Ectodermal cell (in vitro differentiated cells): ENCODE measurements around the gene FOXA2.

Experiments
- H3K27ac ChIP-seq: 2 replicates; pipeline ENCODE4 v1.7.0; 2013; ENCODE audit warnings: mild to moderate bottlenecking, low read depth, low read length; ENCODE audit not compliant: insufficient read depth, poor library complexity, severe bottlenecking
- H3K27me3 ChIP-seq: 2 replicates; pipeline ENCODE4 v1.7.0; 2013; ENCODE audit warnings: mild to moderate bottlenecking, low read length; ENCODE audit not compliant: insufficient read depth, control insufficient read depth, poor library complexity, severe bottlenecking
- H3K36me3 ChIP-seq: one replicate; pipeline ENCODE4 v1.7.0; 2013; ENCODE audit warnings: low read length; ENCODE audit not compliant: control insufficient read depth, insufficient read depth
- H3K4me1 ChIP-seq: one replicate; pipeline ENCODE4 v1.7.0; 2013; ENCODE audit warnings: low read length; ENCODE audit not compliant: control insufficient read depth, insufficient read depth
- H3K4me3 ChIP-seq: 2 replicates; pipeline ENCODE4 v1.7.0; 2013; ENCODE audit warnings: low read depth, low read length, control low read depth; ENCODE audit not compliant: insufficient read depth
- H3K9me3 ChIP-seq: 2 replicates; pipeline ENCODE4 v1.7.0; 2013; ENCODE audit warnings: mild to moderate bottlenecking, low read length, moderate library complexity; ENCODE audit not compliant: control insufficient read depth
- WGBS, 2 experiments: methylation state at CpG; one replicate each; pipeline ENCODE4 v1.1.7; 2013; ENCODE audit warnings: missing lambda C conversion rate in 2 of 2; 5-methylcytosine and 5-hydroxymethylcytosine counted together

FOXA2 gene

DNA sequence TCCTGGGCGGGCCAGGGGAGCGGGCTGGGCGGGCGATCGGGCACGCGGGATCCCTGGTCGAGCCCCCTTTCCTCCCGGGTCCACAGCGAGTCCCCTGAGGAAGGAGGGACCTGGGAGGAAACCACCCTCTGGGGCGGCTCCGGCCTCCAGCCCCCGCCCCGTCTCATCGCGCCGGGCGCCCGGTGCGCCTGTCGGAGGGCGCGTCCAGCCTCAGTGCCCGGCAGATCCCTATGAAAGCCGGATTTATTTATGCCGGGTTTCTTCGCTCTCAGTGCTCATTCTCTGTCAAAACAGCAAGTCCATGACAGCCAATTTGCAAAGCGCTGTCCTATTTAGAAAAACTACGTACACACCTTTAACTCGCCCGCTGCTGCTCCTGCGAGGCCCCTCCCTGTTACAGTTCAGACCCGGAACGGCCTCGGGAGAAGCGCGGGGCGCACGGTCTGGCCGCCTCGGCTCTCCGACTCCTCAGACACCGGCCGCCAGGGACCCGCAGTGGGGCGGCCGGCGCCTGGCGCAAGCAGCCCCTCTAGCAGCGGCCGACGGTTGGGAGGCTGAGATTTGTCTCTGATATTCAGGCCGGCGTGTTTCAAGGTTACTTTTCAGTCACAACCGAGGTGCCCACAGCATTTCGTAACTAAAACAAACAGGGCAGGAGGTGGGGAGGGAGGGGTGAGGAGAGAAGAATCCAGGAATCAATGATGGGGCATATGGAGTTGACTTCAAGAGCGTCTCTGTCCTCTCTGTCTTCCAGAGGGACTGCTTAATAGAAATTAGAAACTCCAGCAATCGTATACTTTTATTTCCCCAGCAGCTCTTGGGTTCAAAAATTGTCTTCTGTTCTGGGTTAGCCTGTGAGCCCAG lies 782 bp upstream of the FOXA2 start:
- H3K27me3 ChIP-seq, result peaks cover 100% of the 10 kb centered on the region
- no peak overlapping the region for H3K27ac ChIP-seq
- H3K4me1 ChIP-seq, result peaks cover 14% of the 10 kb centered on the region
- H3K36me3 ChIP-seq, result no peaks in the 10 kb centered on the region
- H3K9me3 ChIP-seq, result no peaks in the 10 kb centered on the region
- no peak overlapping the region for H3K4me3 ChIP-seq
- 1 to 3% methylated on average over 58 of the region's 58 CpGs for WGBS, 2 experiments

GRCh38 chr20:22583773-22584521 lies 425 bp downstream of the FOXA2 start:
- H3K36me3 ChIP-seq, result no peaks in the 10 kb centered on the region
- no peak overlapping the region for H3K27ac ChIP-seq
- peaks cover 17% of the 10 kb centered on the region for H3K4me1 ChIP-seq
- H3K4me3 ChIP-seq, result no peak overlapping the region
- WGBS, 2 experiments, result 0 to 1% methylated on average over 35 to 41 of the region's 41 CpGs
- peaks cover 100% of the 10 kb centered on the region for H3K27me3 ChIP-seq
- no peaks in the 10 kb centered on the region for H3K9me3 ChIP-seq

GRCh38 chr20:22582964-22583772 lies 1.2 kb downstream of the FOXA2 start:
- Histone ChIP-seq H3K27me3 (peaks cover 100% of the 10 kb centered on the region), H3K27ac (no peak overlapping the region), H3K36me3 (no peaks in the 10 kb centered on the region), H3K4me1 (peaks cover 25% of the 10 kb centered on the region), H3K9me3 (no peaks in the 10 kb centered on the region), H3K4me3 (peak overlapping the region; percentile 21)
- WGBS, 2 experiments, result 1% methylated on average over 66 of the region's 66 CpGs

DNA sequence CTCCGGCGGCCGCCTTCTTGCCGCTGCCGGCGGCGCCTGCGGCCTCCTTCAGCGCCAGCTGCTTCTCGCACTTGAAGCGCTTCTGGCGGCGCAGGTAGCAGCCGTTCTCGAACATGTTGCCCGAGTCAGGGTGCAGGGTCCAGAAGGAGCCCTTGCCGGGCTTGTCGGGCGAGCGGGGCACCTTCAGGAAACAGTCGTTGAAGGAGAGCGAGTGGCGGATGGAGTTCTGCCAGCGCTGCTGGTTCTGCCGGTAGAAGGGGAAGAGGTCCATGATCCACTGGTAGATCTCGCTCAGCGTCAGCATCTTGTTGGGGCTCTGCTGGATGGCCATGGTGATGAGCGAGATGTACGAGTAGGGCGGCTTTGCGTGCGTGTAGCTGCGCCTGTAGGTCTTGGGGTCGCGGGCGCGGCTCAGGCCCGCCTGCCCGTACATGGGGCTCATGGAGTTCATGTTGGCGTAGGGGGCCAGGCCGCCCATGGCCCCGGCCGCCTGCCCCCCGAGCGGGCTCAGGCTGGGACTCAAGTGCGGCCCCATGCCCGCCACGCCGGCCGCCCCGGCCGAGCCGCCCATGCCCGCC lies 1.9 kb downstream of the FOXA2 start:
- Histone ChIP-seq H3K4me3 (no peak overlapping the region), H3K27me3 (peaks cover 100% of the 10 kb centered on the region), H3K27ac (no peak overlapping the region), H3K36me3 (no peaks in the 10 kb centered on the region), H3K4me1 (peaks cover 29% of the 10 kb centered on the region), H3K9me3 (no peaks in the 10 kb centered on the region)
- 2% methylated on average over 54 of the region's 54 CpGs for WGBS, 2 experiments

GRCh38 chr20:22581437-22582385 lies 2.7 kb downstream of the FOXA2 start:
- Histone ChIP-seq H3K9me3 (no peaks in the 10 kb centered on the region), H3K4me3 (no peak overlapping the region)

DNA sequence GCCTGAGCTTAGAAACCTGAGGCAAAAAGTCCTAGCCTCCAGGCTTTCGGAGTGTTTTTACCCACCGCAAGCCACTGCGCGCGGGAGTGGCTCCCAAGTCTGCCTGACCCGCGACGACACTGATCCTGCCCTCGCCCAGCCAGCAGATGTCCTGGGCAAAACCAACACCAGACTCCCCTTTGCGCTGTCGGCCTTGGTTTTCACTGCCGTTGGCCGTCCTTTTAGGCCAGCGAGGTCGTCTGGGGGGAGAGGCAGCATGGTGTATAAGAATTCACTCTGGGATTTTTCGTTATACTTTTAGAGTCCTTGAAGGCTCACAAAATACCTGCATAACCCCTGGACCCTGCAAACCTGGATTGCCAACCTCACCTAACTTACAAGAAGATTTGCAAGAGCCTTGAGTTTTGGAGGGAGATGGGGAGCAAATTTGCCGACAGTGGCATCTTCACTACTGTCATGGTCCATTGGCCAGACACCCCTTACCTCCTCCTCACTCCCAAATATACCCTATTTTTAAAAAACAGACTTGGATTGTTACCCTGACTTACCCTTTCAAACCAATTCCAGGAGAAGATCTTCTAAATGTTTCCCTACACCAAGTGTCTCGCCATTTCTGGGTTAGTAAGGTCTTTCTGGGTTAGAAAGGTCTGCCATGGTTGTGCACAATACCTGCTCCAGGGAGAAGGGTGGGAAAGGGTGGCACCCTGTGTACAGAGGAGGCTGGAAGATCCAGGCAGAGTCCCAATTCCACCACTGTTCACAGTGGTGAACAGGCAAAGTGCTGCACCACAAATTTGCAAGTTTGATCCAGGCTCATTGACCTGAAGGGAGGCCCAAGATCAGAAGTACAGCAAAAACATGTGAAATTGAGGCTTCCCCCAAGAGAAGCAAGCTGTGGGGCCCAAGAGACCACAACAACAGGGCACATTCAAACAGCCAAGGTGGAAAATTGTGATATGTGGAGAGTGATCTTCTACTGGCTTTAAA lies 4.4 kb downstream of the FOXA2 start:
- H3K27ac ChIP-seq, result no peak overlapping the region
- H3K4me3 ChIP-seq, result no peak overlapping the region
- H3K36me3 ChIP-seq, result no peaks in the 10 kb centered on the region
- peaks cover 44% of the 10 kb centered on the region for H3K4me1 ChIP-seq
- H3K9me3 ChIP-seq, result no peaks in the 10 kb centered on the region
- 4 to 7% methylated on average over 18 of the region's 18 CpGs for WGBS, 2 experiments
- peaks cover 100% of the 10 kb centered on the region for H3K27me3 ChIP-seq

More at GRCh38 chr20:22581437-22582385, 2.7 kb downstream of the FOXA2 start:
- peaks cover 100% of the 10 kb centered on the region for H3K27me3 ChIP-seq
- no peak overlapping the region for H3K27ac ChIP-seq
- WGBS, 2 experiments, result 9% methylated on average over 53 to 54 of the region's 54 CpGs
- peaks cover 36% of the 10 kb centered on the region for H3K4me1 ChIP-seq
- no peaks in the 10 kb centered on the region for H3K36me3 ChIP-seq

- Histone ChIP-seq H3K4me3 (no peak overlapping the region), H3K9me3 (no peaks in the 10 kb centered on the region), H3K36me3 (no peaks in the 10 kb centered on the region), H3K4me1 (peaks cover 46% of the 10 kb centered on the region), H3K27ac (no peak overlapping the region), H3K27me3 (peaks cover 100% of the 10 kb centered on the region)
- WGBS, 2 experiments, result 0 to 1% methylated on average over 20 to 21 of the region's 21 CpGs
These were observed 5.3 kb downstream of the FOXA2 start for GRCh38 chr20:22579119-22579427.

- WGBS, 2 experiments, result 1% methylated on average over 55 to 56 of the region's 56 CpGs
- H3K36me3 ChIP-seq, result no peaks in the 10 kb centered on the region
- H3K9me3 ChIP-seq, result no peaks in the 10 kb centered on the region
- peaks cover 41% of the 10 kb centered on the region for H3K4me1 ChIP-seq
- peaks cover 100% of the 10 kb centered on the region for H3K27me3 ChIP-seq
- H3K4me3 ChIP-seq, result no peak overlapping the region
- no peak overlapping the region for H3K27ac ChIP-seq
These were observed 5.9 kb downstream of the FOXA2 start for GRCh38 chr20:22578221-22579118.
